ENCODE measurements around the gene EXOSC7. TPM values are rescaled to one million over a fixed set of nuclear protein-coding genes. Genes with fewer than 3 reads are reported as not detected.

Gene EXOSC7
- total and polyA plus RNA-seq, 9 of the 15 experiments (the other 6 are each of a cell fraction or from before 2014, with no cell fraction given): 88.5 to 237 (median 112) TPM

GRCh38 chr3:45049807-45050206 is 73.8 kb downstream of the EXOSC7 start:
- Histone ChIP-seq H3K4me2 (ENCODE audit: insufficient read depth, low read length) (no peak overlapping the region), H3K79me2 (ENCODE audit: control insufficient read depth, insufficient read depth, low read length) (no peaks in the 10 kb centered on the region), H3K36me3 (ENCODE audit: control insufficient read depth, insufficient read depth, low read length) (no peaks in the 10 kb centered on the region), H3K9me1 (ENCODE audit: control insufficient read depth, insufficient read depth, low read length) (no peaks in the 10 kb centered on the region), H4K20me1 (replicated peaks; ENCODE audit: control insufficient read depth, insufficient read depth, low read length) (no peaks in the 10 kb centered on the region), H3K27me3 (ENCODE audit: control insufficient read depth in 2 of 2, insufficient read depth in 2 of 2, low read length in 2 of 2) (no peaks in the 10 kb centered on the region), H3K4me1 (replicated peaks in 1 of 2; ENCODE audit: control insufficient read depth in 2 of 2, insufficient read depth in 2 of 2, low read length in 2 of 2) (peaks cover 16 to 43% of the 10 kb centered on the region in 2 experiments), H3K27ac (ENCODE audit: extremely low read depth, low read depth, low read length) (no peak overlapping the region), H2AFZ (ENCODE audit: low read depth, low read length) (peak overlapping the region; percentile 54), H3K4me3 (no peak overlapping the region), H3K9ac (ENCODE audit: insufficient read depth in 1 of 2, low read depth in 2 of 2, low read length in 2 of 2) (no peak overlapping the region), H3K9me3 (replicated peaks; ENCODE audit: control insufficient read depth, insufficient read depth, low read depth, low read length) (no peaks in the 10 kb centered on the region)
- 48% methylated on average over 4 of the region's 4 CpGs for WGBS (ENCODE audit: insufficient coverage, low coverage, missing lambda C conversion rate)
- FAIRE-seq (no peak), DNase-seq (ENCODE audit: extremely low read depth in 1 of 4, low spot score in 3 of 4) (no peak), ATAC-seq (no peak)
- no TSS peak for BruUV-seq (replicated peaks)
- in situ Hi-C loops (cut with MboI): loop anchor here (25.0 kb wide), 1 partner anchor 1362 kb away; the partner anchor contains the start of genes CCR5AS and CCRL2
- POLR2A ChIA-PET: interaction anchor here (0.7 to 1.3 kb wide), 4 partner anchors 11 to 891 kb away, joined by 3 to 4 read pairs (median 3); no protein-coding TSS in a partner anchor
- CTCF ChIA-PET (ENCODE audit: low intra/inter-chr PET ratio): no interaction called here
- intact Hi-C loops (cut with micrococcal nuclease): no loop called here
- no peak for TF ChIP-seq CTCFL (IDR thresholded peaks at IDR 0.05; ENCODE audit: borderline replicate concordance, insufficient read depth, low read depth, low read length, poor library complexity, severe bottlenecking)
- TF ChIP-seq FOXJ2 (tag; IDR thresholded peaks at IDR 0.05): no peak
- TF ChIP-seq GATA2 (CRISPR knock-in tag; IDR thresholded peaks at IDR 0.05): no peak
- peak; percentile 27; the same call in 1 of the 2 replicates for TF ChIP-seq ZNF395 (CRISPR knock-in tag; IDR thresholded peaks at IDR 0.05)
- no peak for TF ChIP-seq ZNF184 (CRISPR knock-in tag; IDR thresholded peaks at IDR 0.05)
- TF ChIP-seq NR2C1 (IDR thresholded peaks at IDR 0.05): no peak
- TF ChIP-seq NR2C1 (tag; IDR thresholded peaks at IDR 0.05): 0 out of 2 replicates have a peak, but pooled peaks have one; percentile 15
- no peak for TF ChIP-seq ATF1 (CRISPR knock-in tag; IDR thresholded peaks at IDR 0.05)
- no peak for TF ChIP-seq ATF1 (tag; IDR thresholded peaks at IDR 0.05)
- no peak for TF ChIP-seq FIP1L1 (IDR thresholded peaks at IDR 0.05; ENCODE audit: low read depth, low read length, poor library complexity, severe bottlenecking)

Measured in K562 (cell line).